ENCODE measurements around the gene C11orf91.

Gene C11orf91

GRCh38 chr11:33651990-33652389 lies 48.6 kb downstream of the C11orf91 start:
- H3K27ac ChIP-seq, result no peak overlapping the region
- TF ChIP-seq ZFX (IDR thresholded peaks at IDR 0.05) (no peak), CTCF (conservative IDR thresholded peaks at IDR 0.05) (no peak)

- TF ChIP-seq CTCF (conservative IDR thresholded peaks at IDR 0.05) (no peak), ZFX (IDR thresholded peaks at IDR 0.05) (no peak)
Measured at GRCh38 chr11:33651555-33651954, 49.1 kb downstream of the C11orf91 start.

GRCh38 chr11:33649944-33650343 lies 50.7 kb downstream of the C11orf91 start:
- no peak overlapping the region for H3K27ac ChIP-seq
- TF ChIP-seq ZFX (IDR thresholded peaks at IDR 0.05), result no peak
- no peak for TF ChIP-seq CTCF (conservative IDR thresholded peaks at IDR 0.05)

More at GRCh38 chr11:33651555-33651954, 49.1 kb downstream of the C11orf91 start:
- no peak overlapping the region for H3K27ac ChIP-seq

All from C4-2B (cell line).